AG09319 (cell line): ENCODE results near the gene FTL.
"Not testable (repeated sequence)": the region's sequence is repeated elsewhere in the genome, so short reads cannot be mapped to it uniquely, and the experiment has no call there.

ENCODE experiments used
- DNase-seq: peaks from one replicate; pipeline ENCODE4 v3.0.0-alpha.2; 2010; ENCODE audit warnings: low read depth; ENCODE audit errors: extremely low read depth
- CTCF ChIP-seq: IDR thresholded peaks from 2 replicates; pipeline ENCODE4 v1.5.1; 2011; ENCODE audit warnings: low read depth, mild to moderate bottlenecking, inconsistent platforms, low read length, moderate library complexity

The FTL gene

GRCh38 chr19:48922548-48923490 is 42.3 kb upstream of the FTL start:
- no peak for DNase-seq
- no peak for TF ChIP-seq CTCF

- no peak for TF ChIP-seq CTCF
- DNase-seq: peak; percentile 29
These were observed 39.8 kb upstream of the FTL start for GRCh38 chr19:48925240-48925843.

GRCh38 chr19:48925890-48926289 is 39.2 kb upstream of the FTL start:
- DNase-seq: not testable (repeated sequence)

DNA sequence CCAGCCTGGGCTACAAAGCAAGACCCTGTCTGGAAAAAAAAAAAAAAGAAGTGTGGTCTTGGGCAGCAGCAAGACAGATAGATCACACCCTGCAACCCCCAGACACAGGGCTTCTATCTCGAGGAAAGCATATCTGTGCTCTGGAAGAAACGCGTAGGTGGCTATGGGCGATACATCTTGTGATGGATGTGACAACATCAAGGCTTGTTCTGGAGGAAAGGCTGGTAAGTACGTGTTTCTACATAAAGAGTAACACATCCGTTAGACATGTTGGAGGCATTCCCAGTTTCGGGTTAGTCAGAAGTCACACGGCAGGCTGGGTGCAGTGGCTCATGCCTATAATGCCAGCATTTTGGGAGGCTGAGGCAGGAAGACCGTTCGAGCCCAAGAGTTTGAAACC is 38.2 kb upstream of the FTL start:
- TF ChIP-seq CTCF: no peak
- peak; percentile 81 for DNase-seq

- not testable (repeated sequence) for DNase-seq
These were observed 37.4 kb upstream of the FTL start for GRCh38 chr19:48927692-48928091.

DNA sequence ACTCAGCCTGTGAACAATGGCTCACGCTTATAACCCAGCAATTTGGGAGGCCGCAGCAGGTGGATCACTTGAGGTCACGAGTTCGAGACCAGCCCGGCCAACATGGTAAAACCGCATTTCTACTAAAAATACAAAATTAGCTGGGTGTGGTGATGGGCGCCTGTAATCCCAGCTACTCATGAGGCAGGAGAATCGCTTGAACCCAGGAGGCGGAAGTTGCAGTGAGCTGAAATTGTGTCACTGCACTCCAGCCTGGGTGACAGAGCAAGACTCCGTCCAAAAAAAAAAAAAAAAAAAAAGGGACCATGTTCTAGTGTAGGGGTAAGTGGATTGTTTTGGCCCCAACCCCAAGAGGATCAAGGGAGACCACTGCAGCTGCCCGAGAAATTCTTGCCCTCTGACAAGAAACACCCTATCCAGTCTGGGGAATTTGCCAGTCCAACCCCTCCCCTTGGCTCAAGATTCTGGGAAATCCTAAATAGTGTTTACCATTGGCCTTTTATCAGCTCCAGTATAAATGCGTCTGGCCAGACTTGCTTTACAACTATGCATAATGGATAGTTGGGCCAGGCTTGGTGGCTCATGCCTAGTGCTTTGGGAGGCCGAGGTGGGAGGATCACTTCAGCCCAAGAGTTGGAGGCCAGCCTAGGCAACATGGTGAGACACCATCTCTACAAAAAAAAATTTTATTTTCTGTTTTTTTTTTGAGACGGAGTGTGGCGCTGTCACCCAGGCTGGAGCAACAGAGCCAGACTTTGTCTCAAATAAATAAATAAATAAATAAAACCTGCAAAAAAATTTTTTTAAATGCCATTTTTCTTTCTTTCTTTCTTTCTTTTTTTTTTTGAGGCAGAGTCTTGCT is 36.7 kb upstream of the FTL start:
- DNase-seq: peak; percentile 10
- no peak for TF ChIP-seq CTCF

GRCh38 chr19:48933382-48933932 is 31.7 kb upstream of the FTL start, which contains the start of gene DHDH:
DHDH (plus strand) TSS chr19:48933699; CDS start chr19:48933722, 23 bp downstream.
- DNase-seq: no peak
- TF ChIP-seq CTCF: no peak
